ENCODE data around the gene RCN1.

- TF ChIP-seq CTCF (IDR thresholded peaks at IDR 0.05) (no peak), POLR2A (IDR thresholded peaks at IDR 0.05) (no peak), POLR2AphosphoS5 (IDR thresholded peaks at IDR 0.05) (no peak), EP300 (IDR thresholded peaks at IDR 0.05) (no peak)
Measured at GRCh38 chr11:32082346-32082986, 8.4 kb upstream of the RCN1 start.

Measured in upper lobe of left lung (tissue), 4 donors.